Measurements from ENCODE around the gene MUC6.

The MUC6 gene

GRCh38 chr11:1015826-1016545, 20.5 kb downstream of the MUC6 start:
- no peak overlapping the region for H3K4me3 ChIP-seq (ENCODE audit: low read length)
- TF ChIP-seq, protein P1, sequence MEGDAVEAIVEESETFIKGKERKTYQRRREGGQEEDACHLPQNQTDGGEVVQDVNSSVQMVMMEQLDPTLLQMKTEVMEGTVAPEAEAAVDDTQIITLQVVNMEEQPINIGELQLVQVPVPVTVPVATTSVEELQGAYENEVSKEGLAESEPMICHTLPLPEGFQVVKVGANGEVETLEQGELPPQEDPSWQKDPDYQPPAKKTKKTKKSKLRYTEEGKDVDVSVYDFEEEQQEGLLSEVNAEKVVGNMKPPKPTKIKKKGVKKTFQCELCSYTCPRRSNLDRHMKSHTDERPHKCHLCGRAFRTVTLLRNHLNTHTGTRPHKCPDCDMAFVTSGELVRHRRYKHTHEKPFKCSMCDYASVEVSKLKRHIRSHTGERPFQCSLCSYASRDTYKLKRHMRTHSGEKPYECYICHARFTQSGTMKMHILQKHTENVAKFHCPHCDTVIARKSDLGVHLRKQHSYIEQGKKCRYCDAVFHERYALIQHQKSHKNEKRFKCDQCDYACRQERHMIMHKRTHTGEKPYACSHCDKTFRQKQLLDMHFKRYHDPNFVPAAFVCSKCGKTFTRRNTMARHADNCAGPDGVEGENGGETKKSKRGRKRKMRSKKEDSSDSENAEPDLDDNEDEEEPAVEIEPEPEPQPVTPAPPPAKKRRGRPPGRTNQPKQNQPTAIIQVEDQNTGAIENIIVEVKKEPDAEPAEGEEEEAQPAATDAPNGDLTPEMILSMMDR (IDR thresholded peaks at IDR 0.05; ENCODE audit: insufficient read depth, low read depth, low read length, missing control alignments): no peak
- no peak for DNase-seq (ENCODE audit: low read depth)

DNA sequence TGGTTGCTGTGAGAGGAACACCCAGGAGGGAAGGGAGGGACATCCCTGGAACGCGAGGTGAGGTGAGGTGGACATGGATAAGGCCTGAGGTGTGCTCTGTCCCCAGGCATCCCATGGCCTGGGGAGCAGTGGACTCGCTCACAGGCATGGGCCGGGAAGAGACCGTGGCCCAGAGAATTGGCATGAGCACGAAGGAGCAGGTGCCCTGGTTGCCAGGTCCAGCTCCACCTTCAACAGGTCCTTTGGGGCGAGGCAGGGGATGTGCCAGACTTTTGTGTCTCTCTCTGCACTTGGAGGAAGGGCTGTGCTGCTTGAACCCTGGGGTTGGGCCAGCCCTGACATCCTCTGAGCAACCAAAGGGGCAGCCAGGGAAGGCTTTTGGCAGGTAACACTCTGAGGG, 21.5 kb downstream of the MUC6 start:
- DNase-seq (ENCODE audit: low read depth): no peak
- no peak overlapping the region for H3K4me3 ChIP-seq (ENCODE audit: low read length)
- TF ChIP-seq, protein P1 (IDR thresholded peaks at IDR 0.05; ENCODE audit: insufficient read depth, low read depth, low read length, missing control alignments): no peak

DNA sequence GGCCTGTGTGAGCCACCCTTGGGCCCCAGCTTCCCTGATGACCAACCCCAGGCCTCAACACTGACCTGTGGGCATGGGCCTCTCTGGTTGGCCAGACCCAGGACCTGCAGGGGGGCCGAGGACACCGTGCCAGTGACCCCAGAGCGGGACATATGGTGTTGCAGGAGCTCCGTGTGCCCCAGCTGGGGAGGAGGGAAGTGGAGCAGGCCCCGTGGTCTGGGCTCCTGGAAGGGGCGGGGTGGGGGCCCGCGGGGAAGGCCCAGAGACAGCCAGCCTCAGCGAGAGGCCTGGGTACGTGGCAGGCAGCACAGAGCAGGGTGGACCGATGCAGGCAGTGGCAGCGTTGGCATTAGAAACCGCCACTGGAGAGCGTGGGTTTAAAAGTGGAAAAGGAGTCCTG, 22.2 kb downstream of the MUC6 start:
- TF ChIP-seq, protein P1 (IDR thresholded peaks at IDR 0.05; ENCODE audit: insufficient read depth, low read depth, low read length, missing control alignments): no peak
- DNase-seq (ENCODE audit: low read depth): no peak
- H3K4me3 ChIP-seq (ENCODE audit: low read length): no peak overlapping the region

- no peak overlapping the region for H3K4me3 ChIP-seq (ENCODE audit: low read length)
- TF ChIP-seq, protein P1 (IDR thresholded peaks at IDR 0.05; ENCODE audit: insufficient read depth, low read depth, low read length, missing control alignments): no peak
- no peak for DNase-seq (ENCODE audit: low read depth)
Measured at GRCh38 chr11:1013631-1013935, 22.9 kb downstream of the MUC6 start.

- DNase-seq (ENCODE audit: low read depth): no peak
- TF ChIP-seq, protein P1 (IDR thresholded peaks at IDR 0.05; ENCODE audit: insufficient read depth, low read depth, low read length, missing control alignments): no peak
Measured at GRCh38 chr11:1012740-1013630, 23.5 kb downstream of the MUC6 start.

GRCh38 chr11:1012291-1012690, 24.2 kb downstream of the MUC6 start:
- no peak overlapping the region for H3K4me3 ChIP-seq (ENCODE audit: low read length)
- TF ChIP-seq, protein P1 (IDR thresholded peaks at IDR 0.05; ENCODE audit: insufficient read depth, low read depth, low read length, missing control alignments): no peak
- DNase-seq (ENCODE audit: low read depth): no peak

More at GRCh38 chr11:1012740-1013630, 23.5 kb downstream of the MUC6 start:
- H3K4me3 ChIP-seq (ENCODE audit: low read length): no peak overlapping the region

All from epithelial cell of esophagus (primary cell).